ENCODE measurements around the gene ITPRID2.

DNA sequence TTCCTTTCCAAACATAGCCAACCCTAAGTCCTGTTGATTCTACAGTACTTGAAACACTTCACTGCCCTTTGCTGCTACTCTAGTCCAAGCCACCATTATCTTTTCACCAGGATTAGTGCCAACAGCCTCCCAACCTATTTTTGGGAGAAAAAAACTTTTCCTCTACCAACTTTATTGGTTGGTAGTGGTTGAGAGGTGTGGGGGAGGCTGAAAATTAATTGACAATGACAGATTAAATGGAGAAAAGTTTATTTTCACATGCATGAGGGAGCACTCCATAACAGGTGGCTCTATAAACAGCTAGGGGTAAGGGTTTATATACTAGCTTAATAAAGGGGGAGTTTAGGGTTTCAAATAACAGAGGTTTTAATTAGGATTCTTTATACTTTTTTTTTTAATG, 37.8 kb upstream of the ITPRID2 start:
- TF ChIP-seq, protein P1, sequence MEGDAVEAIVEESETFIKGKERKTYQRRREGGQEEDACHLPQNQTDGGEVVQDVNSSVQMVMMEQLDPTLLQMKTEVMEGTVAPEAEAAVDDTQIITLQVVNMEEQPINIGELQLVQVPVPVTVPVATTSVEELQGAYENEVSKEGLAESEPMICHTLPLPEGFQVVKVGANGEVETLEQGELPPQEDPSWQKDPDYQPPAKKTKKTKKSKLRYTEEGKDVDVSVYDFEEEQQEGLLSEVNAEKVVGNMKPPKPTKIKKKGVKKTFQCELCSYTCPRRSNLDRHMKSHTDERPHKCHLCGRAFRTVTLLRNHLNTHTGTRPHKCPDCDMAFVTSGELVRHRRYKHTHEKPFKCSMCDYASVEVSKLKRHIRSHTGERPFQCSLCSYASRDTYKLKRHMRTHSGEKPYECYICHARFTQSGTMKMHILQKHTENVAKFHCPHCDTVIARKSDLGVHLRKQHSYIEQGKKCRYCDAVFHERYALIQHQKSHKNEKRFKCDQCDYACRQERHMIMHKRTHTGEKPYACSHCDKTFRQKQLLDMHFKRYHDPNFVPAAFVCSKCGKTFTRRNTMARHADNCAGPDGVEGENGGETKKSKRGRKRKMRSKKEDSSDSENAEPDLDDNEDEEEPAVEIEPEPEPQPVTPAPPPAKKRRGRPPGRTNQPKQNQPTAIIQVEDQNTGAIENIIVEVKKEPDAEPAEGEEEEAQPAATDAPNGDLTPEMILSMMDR (IDR thresholded peaks at IDR 0.05), result no peak
- no peak for TF ChIP-seq EZH2 (IDR thresholded peaks at IDR 0.05)
- no peak for TF ChIP-seq EZH2phosphoT487 (IDR thresholded peaks at IDR 0.05)

Data from neural progenitor cell (in vitro differentiated cells).